HepG2 (cell line): Measurements from ENCODE around the gene LCAT. TPM values are rescaled to one million over a fixed set of nuclear protein-coding genes. Genes with fewer than 3 reads are reported as not detected.

ENCODE experiments used
- ATF6 ChIP-seq: sonication (generic); formaldehyde crosslinking; conservative IDR thresholded peaks from 2 replicates; pipeline ENCODE4 v1.4.0; 2020; ENCODE audit warnings: missing genetic modification reagents
- CSRNP1 ChIP-seq: sonication (generic); formaldehyde crosslinking; IDR thresholded peaks from 2 replicates; pipeline ENCODE4 v1.8.1; 2023; ENCODE audit warnings: mild to moderate bottlenecking, missing genetic modification reagents
- FOSL2 ChIP-seq: sonication (generic); formaldehyde crosslinking; IDR thresholded peaks from 2 replicates; pipeline ENCODE4 v1.4.0; 2020; ENCODE audit warnings: missing genetic modification reagents
- HNF1B ChIP-seq: sonication (generic); formaldehyde crosslinking; IDR thresholded peaks from 2 replicates; pipeline ENCODE4 v1.5.1; 2020; ENCODE audit warnings: mild to moderate bottlenecking, moderate library complexity, missing genetic modification reagents
- PITX1 ChIP-seq: sonication (generic); formaldehyde crosslinking; IDR thresholded peaks from 2 replicates; pipeline ENCODE4 v1.5.1; 2020; ENCODE audit warnings: mild to moderate bottlenecking, missing genetic modification reagents
- PRPF4 ChIP-seq: fragments of 200-400 bp; formaldehyde crosslinking; IDR thresholded peaks from 2 replicates; pipeline ENCODE4 v1.6.1; 2016; ENCODE audit warnings: low read length, low read depth; ENCODE audit not compliant: poor library complexity, severe bottlenecking
- RBM39 ChIP-seq: fragments of 200-400 bp; formaldehyde crosslinking; IDR thresholded peaks from one replicate; pipeline ENCODE4 v1.6.1; 2018; ENCODE audit warnings: antibody characterized with exemption, mild to moderate bottlenecking, low read depth, low read length; ENCODE audit not compliant: poor library complexity, severe bottlenecking
- RXRB ChIP-seq: IDR thresholded peaks from 2 replicates; pipeline ENCODE4 v1.6.1; 2016; ENCODE audit warnings: borderline replicate concordance, missing genetic modification reagents, missing compliant biosample characterization
- SMC3 ChIP-seq: IDR thresholded peaks from 2 replicates; pipeline ENCODE4 v1.6.1; 2011; ENCODE audit warnings: low read length, improper control_type of control experiment
- STAG1 ChIP-seq: sonication (generic); formaldehyde crosslinking; IDR thresholded peaks from 2 replicates; pipeline ENCODE4 v1.4.0; 2020; ENCODE audit warnings: missing genetic modification reagents
- STAT5B ChIP-seq: sonication (generic); formaldehyde crosslinking; IDR thresholded peaks from 2 replicates; pipeline ENCODE4 v1.4.0; 2020; ENCODE audit warnings: missing genetic modification reagents
- TFAP4 ChIP-seq: sonication (generic); IDR thresholded peaks from 2 replicates; pipeline ENCODE4 v1.6.1; 2016; ENCODE audit warnings: low read depth, borderline replicate concordance
- TFDP1 ChIP-seq: IDR thresholded peaks from 2 replicates; pipeline ENCODE4 v1.6.1; 2016; ENCODE audit warnings: missing compliant biosample characterization, missing genetic modification reagents, borderline replicate concordance
- ZNF234 ChIP-seq: sonication (generic); formaldehyde crosslinking; conservative IDR thresholded peaks from 2 replicates; pipeline ENCODE4 v1.5.1; 2020; ENCODE audit warnings: mild to moderate bottlenecking, missing genetic modification reagents
- ZNF253 ChIP-seq: sonication (generic); formaldehyde crosslinking; IDR thresholded peaks from 2 replicates; pipeline ENCODE4 v1.8.0; 2022; ENCODE audit warnings: mild to moderate bottlenecking, missing genetic modification reagents, borderline replicate concordance
- ZNF281 ChIP-seq: sonication (generic); formaldehyde crosslinking; IDR thresholded peaks from 2 replicates; pipeline ENCODE4 v1.4.0; 2020; ENCODE audit warnings: missing genetic modification reagents, borderline replicate concordance
- ZNF878 ChIP-seq: sonication (generic); formaldehyde crosslinking; IDR thresholded peaks from 2 replicates; pipeline ENCODE4 v1.8.1; 2023; ENCODE audit warnings: mild to moderate bottlenecking, missing genetic modification reagents, moderate library complexity
- polyA plus RNA-seq, 8 experiments: library from polyadenylated mRNA; depleted of rRNA in 3 of 8; stranded (reverse) in 7 of 8; unstranded in 1 of 8; fragments of >200 nt; fragmentation: Illumina TruSeq in 4 of 8; extraction: Trizol in 4 of 8; gene quantifications; 2 replicates each; pipeline versions ENCODE4 v1.2.1 to v1.2.3, GENCODE V29; 2011 to 2016; ENCODE audit warnings: low read depth in 4 of 8, missing spikeins in 1 of 8, mixed read lengths in 1 of 8; ENCODE audit not compliant: insufficient read depth in 1 of 8
- total RNA-seq, 5 experiments: library from RNA; depleted of rRNA; stranded (reverse); fragments of >200 nt; fragmentation: Illumina TruSeq; extraction: Trizol; gene quantifications; 2 replicates each; pipeline ENCODE4 v1.2.3, GENCODE V29; 2016; ENCODE audit warnings: low read depth in 1 of 5

The LCAT gene
- total and polyA plus RNA-seq, 2 of the 13 experiments (the other 11 are each of a cell fraction or from before 2014, with no cell fraction given) = 36.1 to 38.9 TPM

GRCh38 chr16:67943619-67944504, at the start of gene LCAT (continued):
- TF ChIP-seq TFDP1 (CRISPR knock-in tag) (0 out of 2 replicates have a peak, but pooled peaks have one; percentile 22), ZNF253 (CRISPR knock-in tag) (no peak), PITX1 (CRISPR knock-in tag) (0 out of 2 replicates have a peak, but pooled peaks have one; percentile 36), ZNF281 (CRISPR knock-in tag) (peak; percentile 89), TFAP4 (peak; percentile 32; the same call in 1 of the 2 replicates), STAT5B (CRISPR knock-in tag) (peak; percentile 52), ZNF878 (CRISPR knock-in tag) (no peak), FOSL2 (0 out of 2 replicates have a peak, but pooled peaks have one; percentile 12), PRPF4 (no peak), ZNF234 (CRISPR knock-in tag) (peak; percentile 85; the same call in 1 of the 2 replicates), ATF6 (CRISPR knock-in tag) (no peak), STAG1 (CRISPR knock-in tag) (peak; percentile 28; the same call in 1 of the 2 replicates), RBM39 (peak; percentile 94), RXRB (peak; percentile 24; the same call in 1 of the 2 replicates), HNF1B (CRISPR knock-in tag) (peak; percentile 48; the same call in 1 of the 2 replicates), CSRNP1 (CRISPR knock-in tag) (peak; percentile 92), SMC3 (0 out of 2 replicates have a peak, but pooled peaks have one; percentile 4)
